HuH-7 (cell line): ENCODE measurements around the gene NRTN.
A peak's percentile ranks its signal among the peaks of the same experiment; 100 is the strongest.
"Not testable (repeated sequence)": the region's sequence is repeated elsewhere in the genome, so short reads cannot be mapped to it uniquely, and the experiment has no call there.

Experiments used
- DNase-seq: peaks from one replicate; pipeline ENCODE4 v3.0.0; 2011; ENCODE audit warnings: low spot score

NRTN gene, protein sequence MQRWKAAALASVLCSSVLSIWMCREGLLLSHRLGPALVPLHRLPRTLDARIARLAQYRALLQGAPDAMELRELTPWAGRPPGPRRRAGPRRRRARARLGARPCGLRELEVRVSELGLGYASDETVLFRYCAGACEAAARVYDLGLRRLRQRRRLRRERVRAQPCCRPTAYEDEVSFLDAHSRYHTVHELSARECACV

DNA sequence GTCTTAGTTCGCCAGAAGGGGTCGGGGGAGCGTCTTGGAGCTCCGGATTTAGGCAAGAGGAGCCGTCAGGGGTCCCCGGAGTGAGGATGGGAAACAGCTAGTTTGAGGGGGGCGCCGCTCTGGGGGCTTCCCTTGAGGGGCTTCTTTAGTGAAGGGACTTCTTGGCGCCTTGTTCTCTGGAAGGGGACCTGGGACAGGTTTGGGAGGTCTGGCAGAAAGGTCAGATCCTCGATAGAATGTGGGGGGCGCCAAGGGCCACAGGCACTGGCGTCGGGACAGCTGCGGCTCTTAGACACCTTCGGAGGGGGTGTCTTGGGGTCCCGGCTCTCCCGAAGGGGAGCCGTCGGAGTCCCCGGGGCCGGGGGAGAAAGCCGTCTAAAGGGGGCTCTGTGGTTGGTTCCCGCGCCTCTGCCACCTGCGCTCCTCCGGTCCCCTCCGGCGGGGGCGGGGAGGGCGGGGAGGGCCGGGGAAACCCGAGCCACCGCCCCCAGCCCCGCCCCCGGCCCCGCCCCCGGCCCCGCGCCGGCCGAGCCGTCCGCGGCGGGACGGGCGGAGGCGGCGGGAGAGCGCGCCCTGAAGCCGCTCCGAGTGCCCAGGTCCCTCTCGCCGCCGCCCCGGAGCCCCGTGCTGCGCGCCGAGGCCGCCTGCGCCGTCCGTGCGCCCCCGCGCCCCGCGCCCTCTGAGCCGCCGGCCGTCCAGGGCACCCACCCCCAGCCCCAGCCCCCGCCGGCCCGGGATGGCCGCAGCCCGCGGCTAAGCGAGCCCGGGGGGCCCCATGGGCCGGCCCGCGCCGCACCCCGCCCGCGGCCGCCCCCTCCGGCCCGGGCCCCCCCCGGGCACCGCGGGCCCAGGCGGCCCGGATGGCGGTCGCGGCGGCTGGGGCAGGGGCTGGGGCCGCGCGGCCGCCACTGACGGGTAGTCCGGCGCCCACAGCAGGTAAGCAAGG is at the start of gene NRTN:
Gene NRTN, plus strand, starts transcription at position 552 of the 946 bp plus-strand sequence. CDS start 19,099 bp downstream, outside the sequence.
- DNase-seq: peak; percentile 77

DNA sequence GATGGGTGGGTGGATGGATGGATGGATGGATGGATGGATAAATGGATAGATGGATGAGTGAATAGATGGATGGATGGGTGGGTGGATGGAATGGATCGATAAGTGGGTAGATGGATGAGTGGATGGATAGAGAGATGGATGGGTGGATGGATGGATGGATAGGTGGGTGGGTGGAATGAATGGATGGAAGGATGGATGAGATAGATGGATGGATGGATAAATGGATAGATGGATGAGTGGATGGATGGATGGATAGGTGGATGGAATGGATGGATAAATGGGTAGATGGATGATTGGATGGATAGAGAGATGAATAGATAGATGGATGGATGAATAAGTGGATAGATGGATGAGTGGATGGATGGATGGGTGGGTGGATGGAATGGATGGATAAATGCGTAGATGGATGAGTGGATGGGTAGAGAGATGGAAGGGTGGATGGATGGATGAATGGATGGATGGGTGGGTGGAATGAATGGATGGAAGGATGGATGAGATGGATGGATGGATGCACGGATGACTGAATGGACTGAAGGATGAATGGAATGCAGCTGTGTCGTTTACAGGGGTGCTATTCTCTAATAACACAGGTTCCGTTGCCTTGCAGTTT is 42.2 kb upstream of the NRTN start:
- no peak for DNase-seq

DNA sequence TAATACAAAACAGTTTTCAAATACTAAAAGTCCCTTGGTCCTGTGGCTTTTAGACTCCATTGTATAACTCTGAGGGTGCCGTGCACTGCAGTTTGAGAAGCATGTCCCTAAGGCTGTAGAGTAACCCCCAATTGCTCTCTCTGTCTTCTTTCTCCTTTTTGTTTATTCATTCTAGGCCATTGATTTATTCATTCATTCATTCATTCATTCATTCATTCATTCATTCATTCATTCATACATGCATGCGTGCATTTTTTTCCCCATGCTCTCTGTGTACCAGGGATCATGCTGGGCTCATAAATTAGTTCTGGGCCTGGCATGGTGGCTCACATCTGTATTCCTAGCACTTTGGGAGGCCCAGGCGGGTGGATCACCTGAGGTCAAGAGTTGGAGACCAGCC is 39.6 kb upstream of the NRTN start:
- DNase-seq: no peak

DNA sequence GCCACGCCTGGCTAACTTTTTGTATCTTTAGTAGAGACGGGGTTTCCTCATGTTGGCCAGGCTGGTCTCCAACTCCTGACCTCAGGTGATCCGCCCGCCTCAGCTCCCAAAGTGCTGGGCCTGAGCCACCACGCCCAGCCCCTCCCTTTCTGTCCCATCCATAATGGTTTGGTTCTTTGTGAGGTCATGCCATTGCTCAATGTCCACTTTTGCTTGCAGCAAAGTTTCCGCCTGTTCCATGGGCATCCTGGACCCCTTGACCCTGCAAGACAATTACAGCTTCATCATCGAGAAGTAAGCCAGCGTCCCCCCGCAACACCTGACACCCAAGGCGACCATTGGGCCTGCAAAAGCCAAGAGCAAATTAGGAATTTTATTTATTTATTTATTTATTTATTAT is 36.9 kb upstream of the NRTN start:
- DNase-seq: no peak

DNA sequence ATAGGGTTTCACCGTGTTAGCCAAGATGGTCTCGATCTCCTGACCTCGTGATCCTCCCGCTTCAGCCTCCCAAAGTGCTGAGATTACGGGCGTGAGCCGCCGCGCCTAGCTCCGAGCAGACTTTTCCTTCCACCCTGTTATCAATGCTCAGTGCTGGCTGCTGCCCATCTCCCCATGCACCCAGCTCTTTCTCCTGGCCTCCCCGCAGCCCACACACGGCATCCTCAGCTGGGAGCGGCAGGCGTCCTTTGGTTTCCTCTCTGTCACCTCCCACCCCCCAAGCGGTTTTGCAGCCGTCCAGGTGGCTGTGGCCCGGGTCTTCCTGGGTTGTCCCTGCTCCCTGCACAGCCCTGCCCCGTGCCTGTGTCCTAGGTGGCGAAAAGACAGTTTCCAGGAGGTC is 32.5 kb upstream of the NRTN start:
- no peak for DNase-seq

- no peak for DNase-seq
Observed at GRCh38 chr19:5773276-5773675, 31.6 kb upstream of the NRTN start.

GRCh38 chr19:5774921-5775320 is 29.9 kb upstream of the NRTN start:
- no peak for DNase-seq

DNA sequence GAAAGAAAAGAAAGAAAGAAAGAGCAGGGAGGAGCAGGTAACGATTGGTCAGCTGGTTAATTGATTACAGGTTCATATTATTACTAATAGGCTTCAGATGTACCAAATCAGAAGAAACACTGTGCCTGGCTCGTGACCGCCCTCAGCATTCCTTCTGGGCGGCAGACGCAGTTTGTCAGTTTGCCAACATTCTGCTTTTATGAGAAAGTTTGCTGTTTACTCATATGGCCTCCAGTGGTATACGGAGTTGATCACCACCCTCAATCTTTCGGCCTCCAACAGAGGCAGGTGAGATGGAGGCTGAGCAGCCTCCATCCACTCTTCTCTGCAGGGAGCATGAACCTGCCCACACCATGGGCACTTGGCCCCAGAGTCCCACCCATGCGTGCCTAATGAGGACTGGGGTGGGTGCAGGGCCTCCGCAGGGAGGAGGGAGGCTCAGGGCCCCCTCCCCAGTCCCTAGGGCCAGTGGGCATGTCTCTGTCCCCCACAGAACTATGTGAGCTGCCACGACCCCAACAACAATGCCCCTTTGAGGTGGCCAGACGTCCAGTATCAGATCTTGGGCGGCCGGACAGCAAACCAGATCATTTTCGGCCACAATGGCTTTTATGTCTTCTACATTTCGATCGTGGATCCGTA is 29.1 kb upstream of the NRTN start:
- no peak for DNase-seq

DNA sequence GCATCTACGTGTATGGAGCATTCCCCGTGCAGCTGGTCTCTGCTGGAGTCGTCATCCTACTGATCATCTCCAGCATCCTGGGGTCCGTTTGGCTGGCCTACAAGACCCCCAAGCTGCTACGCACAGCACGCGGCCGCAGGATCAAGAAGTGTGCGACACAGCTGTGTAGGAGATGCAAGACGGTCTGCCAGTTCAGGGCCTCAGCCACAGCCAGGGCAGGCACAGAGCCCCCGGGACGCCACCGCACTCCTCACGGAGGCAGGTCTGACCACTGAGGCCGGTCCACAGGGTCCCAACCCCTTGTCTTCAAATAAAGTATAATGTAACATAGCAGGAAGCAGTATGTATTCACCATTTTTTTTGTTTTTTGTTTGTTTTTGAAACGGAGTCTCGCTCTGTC is 26.5 kb upstream of the NRTN start:
- no peak for DNase-seq

- not testable (repeated sequence) for DNase-seq
Observed at GRCh38 chr19:5780916-5781315, 24.0 kb upstream of the NRTN start.

DNA sequence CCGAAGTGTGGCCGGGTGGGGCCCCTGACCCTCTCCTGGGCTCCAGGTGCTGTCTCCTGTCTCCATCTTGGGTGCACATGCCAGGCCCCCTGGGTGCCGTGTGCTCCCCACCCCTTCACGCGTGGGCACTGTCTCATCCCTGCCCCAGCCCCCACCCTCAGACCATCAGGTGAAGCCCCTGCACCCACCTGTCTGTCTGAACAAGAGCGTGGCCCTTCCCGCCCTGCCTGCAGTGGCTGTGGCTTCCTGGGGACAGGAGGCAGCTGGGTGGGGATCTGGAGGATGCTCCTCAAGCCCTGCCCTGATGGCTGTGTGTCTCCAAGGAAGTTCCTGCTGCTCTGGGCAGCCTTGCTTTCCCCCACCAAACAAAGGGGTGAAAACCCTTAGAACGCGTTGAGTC is 22.5 kb upstream of the NRTN start:
- no peak for DNase-seq

GRCh38 chr19:5782945-5783919 is 21.6 kb upstream of the NRTN start:
- no peak for DNase-seq

DNA sequence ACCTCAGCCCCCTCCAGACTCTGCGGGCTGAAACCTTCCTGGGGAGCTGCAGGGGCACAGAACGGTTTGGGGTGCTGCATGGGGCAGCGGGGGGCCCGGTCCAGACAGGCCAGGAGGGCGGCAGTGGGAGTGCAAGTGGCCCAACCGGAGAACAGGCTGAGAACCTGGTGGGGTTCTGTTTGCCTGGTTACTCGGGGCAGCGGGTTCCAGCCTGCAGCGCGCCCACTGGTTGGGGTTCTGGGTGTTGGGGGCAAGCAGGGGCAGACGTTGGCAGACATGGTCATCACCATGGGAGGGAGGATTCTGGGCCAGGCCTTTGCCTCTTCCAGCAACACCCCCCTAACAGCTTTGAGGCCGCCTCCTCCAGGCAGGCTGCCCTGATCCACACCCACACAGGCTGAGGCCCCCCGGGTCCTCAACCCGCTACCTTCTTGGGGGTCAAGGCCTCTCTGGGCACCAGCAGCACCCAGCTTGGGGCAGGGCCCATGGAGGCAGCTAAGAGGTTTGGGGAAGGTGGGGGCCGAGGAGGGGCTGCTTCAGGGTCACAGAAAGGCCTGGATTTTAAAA is 20.2 kb upstream of the NRTN start, which contains the start of gene PRR22:
Gene PRR22, minus strand, starts transcription at position 166 of the 567 bp plus-strand sequence. Its CDS starts 86 bp downstream, at position 80.
- DNase-seq: no peak

DNA sequence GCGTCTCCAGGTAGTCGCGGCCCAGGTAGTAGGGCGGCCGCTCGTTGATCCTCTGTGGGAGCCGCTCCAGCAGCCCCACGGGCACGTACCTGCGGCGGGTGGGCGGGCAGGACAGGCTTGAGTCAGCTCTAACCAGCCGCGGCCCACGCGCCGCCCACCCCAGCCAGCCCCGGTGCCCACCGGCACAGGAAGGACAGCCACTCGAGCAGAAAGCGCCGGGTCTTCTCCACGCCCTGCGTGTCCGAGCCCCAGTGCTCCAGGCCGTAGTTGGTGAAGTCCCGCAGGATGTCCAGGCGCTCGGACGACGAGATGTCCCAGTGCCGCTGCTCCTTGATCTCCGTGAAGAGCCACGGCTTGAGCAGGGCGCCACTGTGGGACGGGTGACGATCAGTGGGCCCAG is 19.4 kb upstream of the NRTN start:
- DNase-seq: no peak

DNA sequence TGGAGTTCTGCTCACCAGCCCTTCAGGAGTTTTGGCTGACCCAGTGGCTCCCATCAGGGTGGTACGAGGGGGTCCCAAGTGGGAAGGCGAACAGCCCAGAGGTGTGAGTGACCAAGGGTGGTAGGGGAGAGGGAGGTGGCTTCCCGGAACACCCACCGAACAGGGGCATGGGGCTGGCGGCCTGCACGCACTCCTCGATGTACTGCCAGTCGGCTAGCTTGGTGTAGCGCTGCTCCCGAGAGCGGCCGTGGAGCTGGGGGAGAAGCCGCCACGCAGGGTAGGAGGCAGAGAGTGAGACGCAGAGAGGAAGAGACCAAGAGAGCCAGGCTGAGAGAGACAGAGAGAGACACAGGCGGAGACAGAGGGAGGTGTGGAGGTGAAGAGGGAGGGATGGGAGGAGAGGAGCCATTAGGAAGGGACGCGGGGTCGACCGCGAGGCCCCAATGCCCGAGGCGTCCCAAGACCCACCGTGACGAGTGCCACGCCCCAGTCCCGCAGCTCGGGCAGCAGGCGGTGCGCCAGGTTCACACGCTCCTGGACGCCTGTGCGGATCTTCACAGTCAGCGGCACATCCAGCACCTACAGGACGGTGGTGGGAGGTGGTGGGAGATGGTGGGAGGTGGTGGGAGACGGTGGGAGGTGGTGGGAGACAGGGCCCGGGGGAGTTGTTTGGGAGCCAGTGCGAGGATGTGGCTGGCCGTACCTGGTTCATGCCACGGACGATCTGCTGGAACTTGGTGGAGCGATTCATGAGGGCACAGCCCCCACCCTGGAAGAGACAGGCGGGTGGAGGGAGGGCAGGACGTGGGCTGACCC is 18.1 kb upstream of the NRTN start:
- no peak for DNase-seq

GRCh38 chr19:5787409-5788182 is 17.3 kb upstream of the NRTN start:
- DNase-seq: no peak

DNA sequence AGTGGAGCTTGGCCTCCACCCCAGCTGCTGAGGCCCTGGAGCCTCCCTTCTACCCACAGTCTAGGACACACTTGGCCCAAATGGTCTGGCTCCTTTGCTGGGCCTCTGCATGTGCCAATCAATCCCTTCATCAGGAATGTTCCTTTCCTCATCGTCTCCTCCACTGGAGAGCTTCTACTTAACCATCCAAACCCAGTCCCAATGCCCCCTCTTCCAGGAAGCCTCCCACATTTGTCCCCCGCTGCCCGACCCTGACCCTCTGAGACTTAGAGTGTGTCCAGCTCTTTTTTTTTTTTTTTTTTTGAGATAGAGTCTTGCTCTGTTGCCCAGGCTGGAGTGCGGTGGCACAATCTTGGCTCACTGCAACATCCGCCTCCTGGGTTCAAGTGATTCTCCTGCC is 16.4 kb upstream of the NRTN start:
- DNase-seq: no peak

DNA sequence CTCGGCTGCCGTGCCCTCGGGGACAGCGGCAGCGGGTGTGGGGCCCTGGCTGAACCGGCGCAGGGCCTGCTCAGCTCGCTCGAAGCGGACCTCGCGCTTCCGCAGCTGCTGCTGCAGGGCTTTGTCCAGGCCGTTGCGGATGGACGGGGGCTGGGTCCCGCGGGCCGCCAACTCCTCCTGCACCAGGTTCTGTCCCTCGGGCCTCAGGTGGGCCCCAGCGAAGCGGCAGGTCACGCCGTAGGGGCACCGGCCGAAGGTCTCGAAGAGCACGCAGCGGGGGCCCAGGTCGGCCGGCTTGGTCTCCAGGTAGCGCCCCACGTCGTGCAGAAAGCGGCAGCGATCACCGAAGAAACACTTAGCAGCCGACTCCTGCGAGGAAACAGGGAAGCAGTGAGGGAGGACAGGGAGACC is 15.5 kb upstream of the NRTN start:
- DNase-seq: no peak

GRCh38 chr19:5789886-5790558 is 14.8 kb upstream of the NRTN start:
- DNase-seq: no peak
